Stimulated activated CD4-positive, alpha-beta T cell treated with anti-CD3 and anti-CD28 coated beads, Interleukin-1b, Interleukin-23, amount 100 ng/mL, for 48 hours (primary cell): ENCODE measurements around the gene SLC25A42.
A peak's percentile ranks its signal among the peaks of the same experiment; 100 is the strongest.
"Not testable (repeated sequence)": the region's sequence is repeated elsewhere in the genome, so short reads cannot be mapped to it uniquely, and the experiment has no call there.

Experiments used
- DNase-seq: peaks from one replicate; pipeline ENCODE4 v3.0.0-alpha.2; 2020

The SLC25A42 gene

DNA sequence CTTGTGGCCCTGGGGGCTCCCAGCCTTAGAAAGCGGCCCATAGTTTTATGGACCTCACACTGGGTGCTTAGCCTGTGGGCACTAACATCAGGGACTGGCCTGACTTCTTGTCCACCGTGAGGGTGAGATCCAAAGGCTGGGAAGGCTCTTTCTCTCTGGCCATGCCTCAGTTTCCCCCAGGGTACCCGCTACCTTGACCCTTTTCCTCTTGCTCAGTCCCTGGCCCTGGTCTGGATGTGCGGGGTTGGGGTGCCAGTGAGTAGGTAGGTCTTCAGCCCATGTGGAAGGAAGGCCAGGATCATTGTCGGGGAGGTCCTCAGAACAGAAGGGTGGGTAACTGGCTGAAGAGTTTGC, 76.1 kb downstream of the SLC25A42 start:
- no peak for DNase-seq

DNA sequence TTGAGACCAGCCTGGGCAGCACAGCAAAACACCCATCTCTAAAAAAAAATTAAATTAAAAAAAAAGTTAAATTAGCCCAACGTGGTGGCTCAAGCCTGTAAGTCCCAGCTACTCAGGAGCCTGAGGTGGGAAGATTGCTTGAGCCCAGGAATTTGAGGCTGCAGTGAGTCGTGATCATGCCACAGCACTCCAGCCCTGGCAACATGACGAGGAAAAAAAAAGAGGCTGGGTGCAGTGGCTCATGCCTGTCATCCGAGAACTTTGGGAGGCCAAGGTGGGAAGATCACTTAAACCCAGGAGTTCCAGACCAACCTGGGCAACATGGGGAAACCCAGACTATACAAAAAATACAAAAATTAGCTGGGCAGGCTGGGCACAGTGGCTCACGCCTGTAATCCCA, 76.7 kb downstream of the SLC25A42 start:
- DNase-seq = no peak

DNA sequence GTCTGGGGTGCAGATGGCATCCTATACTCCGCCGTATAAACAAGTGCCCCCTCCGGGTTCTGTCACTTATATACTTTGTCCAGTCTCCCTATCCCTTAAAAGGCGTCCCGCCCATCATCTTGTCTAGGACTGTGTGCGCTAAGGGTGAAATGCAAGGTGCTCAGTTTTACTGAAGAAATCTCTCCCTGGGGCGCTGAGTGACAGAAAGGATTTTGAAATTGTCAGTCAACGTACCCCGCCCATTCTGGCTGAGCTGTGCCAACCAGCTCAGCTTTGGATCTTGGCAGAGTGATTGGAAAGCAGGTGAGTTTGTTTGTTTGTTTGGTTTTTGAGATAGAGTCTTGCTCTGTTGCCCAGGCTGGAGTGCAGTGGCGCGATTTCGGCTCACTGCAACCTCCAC, 78.6 kb downstream of the SLC25A42 start:
- DNase-seq = no peak

DNA sequence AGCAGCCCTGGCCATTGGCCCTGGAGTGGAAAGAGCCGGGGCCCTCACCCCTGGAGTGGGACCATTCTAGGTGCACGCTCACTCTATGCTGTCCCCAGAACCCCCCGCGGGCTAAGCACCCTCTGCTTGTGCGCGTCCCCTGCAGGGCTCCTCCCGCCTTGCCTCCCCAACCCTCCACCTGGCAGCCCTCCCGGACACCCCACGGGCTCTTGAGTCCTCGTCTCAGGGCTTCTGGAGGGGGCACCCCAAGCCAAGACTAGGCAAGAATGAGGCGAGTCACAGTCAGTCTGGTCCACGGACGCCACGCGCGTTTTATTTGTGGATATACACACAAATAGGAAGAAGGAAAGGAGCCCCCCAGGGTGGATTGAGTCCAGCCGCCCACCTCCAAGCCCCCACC, 81.5 kb downstream of the SLC25A42 start:
- no peak for DNase-seq

GRCh38 chr19:19145684-19146608, 82.2 kb downstream of the SLC25A42 start:
- peak; percentile 83 for DNase-seq

DNA sequence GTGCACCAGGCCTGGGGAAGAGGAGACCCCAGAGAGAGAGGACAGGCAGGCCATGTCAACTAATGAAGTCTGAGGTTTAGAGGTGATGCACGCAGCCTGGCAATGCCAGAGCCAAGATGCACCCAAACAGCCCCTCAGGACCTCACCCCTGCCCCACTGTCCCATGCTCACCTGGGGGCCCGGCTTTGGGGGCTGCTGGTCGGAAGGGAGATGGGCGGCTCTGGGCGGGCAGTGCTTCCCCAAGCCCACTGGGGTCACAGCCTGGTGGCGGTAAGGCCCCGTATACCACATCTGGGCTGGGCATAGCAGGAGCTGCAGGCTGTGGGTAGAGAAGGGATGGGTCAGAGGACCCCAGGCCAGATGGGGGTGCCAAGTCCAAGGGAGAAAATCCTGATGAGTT, 83.1 kb downstream of the SLC25A42 start:
- DNase-seq = no peak

- DNase-seq = no peak
Measured at GRCh38 chr19:19147344-19147743, 83.5 kb downstream of the SLC25A42 start.

GRCh38 chr19:19148504-19148903, 84.7 kb downstream of the SLC25A42 start:
- not testable (repeated sequence) for DNase-seq

DNA sequence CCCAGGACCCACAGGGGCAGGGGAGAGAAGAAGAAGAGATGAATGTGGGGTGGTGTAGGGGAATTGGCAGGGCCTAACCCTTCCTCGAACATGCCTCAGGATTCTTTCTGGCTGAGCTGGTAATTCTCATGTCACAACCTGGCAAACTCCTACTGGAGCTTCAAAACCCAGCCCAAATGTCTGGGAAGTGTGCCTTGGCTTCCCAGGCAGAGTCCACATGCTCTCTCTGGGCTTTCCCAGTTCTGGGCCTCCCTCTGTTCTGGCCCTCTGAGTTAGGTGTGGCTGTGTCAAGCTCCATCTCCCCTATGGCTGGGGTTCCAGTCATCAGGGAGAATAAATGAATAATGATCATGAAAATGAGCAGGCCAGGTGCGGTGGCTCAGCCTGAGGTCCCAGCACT, 85.6 kb downstream of the SLC25A42 start:
- no peak for DNase-seq

DNA sequence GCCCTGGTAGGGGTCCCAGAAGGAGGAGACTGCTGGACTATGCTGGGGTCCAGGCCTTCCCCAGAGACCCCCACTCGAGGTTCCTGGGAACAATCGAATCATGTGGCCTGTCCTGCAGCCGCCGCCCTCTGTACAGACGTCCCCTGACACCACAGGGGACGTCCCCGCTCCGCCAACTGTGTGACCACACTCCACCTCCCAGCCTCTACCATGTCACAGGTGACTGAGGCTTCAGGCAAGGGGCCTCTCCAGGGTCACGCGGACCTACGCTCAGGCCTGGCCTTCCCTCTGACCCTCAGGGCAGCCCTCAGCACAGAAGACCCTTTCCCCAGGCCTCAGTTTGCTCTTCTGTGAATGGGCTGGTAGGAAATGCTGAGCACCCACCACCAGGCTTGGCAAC, 87.6 kb downstream of the SLC25A42 start:
- no peak for DNase-seq

- no peak for DNase-seq
Measured at GRCh38 chr19:19152668-19153384, 89.0 kb downstream of the SLC25A42 start.

GRCh38 chr19:19154768-19155494, 91.1 kb downstream of the SLC25A42 start:
- DNase-seq = no peak

GRCh38 chr19:19155495-19156219, 91.9 kb downstream of the SLC25A42 start:
- no peak for DNase-seq

- DNase-seq = no peak
Measured at GRCh38 chr19:19157808-19158207, 94.0 kb downstream of the SLC25A42 start.

DNA sequence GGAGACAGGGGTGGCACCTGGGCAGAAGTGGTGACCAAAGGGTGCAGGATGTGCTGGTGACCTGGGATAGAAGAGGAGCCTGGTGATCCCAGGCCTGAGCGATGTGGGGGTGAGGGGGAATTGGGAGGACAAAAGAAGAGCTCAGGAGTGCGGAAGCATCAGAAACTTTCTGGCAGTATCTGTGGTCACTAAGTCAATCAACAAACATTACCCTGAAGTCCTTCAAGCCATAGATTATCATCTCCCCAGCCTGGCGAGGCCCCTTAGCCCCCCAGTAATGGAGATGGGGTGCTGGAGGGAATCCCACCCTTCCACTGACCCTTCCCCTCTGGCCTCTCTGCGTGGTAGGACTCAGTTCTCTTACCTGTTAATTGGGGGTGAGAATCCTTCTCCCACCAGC, 95.7 kb downstream of the SLC25A42 start:
- DNase-seq = no peak

DNA sequence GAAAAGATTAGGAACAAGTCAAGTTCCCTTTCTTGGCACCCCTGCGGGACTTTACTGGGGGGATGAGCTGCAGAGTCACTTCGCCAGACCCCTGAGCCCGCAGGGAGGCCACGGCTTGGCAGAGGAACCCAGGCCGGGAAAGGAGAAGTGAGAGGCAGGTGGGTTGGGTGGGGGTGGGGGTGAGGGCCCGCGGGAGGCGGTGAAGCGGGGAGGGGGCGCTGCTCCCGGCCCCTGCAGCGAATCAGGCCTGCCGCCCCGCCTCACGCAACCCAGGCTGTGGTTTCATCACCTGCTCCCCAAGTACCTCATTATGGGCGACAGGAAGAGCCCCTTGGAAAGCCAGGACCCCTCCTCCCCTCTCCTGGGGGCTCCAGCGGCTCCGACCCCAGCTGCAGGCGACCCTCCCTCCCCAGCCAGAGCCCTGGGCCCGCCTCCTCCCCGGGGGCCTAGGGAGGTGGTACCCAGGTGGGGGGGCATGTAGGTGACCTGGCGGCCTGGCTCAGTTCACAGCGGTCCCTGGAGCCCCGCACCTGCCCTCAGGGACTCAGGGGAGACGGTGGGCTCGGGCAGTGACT, 96.8 kb downstream of the SLC25A42 start:
- no peak for DNase-seq

DNA sequence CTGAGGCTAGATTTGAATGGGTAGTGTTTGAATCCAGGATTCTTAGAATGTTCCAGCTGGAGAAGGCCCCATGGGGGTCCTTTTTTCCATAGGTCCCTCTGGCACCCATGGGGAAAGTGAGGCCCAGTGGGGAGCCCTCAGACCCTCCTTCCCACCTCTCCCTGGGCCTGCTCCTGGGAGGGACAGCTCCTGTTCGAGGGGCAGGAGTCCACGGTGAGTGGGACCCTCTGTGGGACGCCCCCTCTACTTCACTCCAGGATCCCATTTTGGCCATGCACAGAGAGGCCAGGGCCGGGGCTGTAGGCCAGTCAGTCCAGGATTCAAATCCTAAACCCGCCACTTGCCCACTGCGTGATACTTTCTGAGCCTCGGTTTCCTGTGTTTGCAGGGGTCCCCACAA, 98.7 kb downstream of the SLC25A42 start:
- DNase-seq = no peak
